ENCODE data around the gene DNAJA3.

Gene DNAJA3

DNA sequence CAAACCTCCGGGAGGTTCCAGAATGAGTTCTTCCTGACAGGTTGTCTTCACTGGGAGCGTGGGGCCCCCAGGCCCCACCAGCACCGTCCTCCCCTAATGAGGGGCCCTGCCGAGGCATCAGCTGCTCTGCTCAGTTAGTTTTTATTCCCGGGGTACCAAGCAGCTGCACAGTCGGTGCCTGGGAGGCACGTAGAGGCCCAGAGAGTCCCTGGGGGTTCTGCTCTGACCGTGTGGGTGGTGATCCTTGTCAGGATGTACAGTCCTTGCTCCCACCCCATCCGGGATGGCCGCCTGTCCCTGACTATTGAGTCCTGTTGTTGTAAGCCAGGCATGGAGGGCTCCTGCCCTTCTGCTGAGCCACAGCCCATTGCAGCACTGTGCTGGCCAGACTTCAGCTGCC, 30.3 kb downstream of the DNAJA3 start:
- DNase-seq (ENCODE audit: low read depth), result no peak
- TF ChIP-seq, protein P1, sequence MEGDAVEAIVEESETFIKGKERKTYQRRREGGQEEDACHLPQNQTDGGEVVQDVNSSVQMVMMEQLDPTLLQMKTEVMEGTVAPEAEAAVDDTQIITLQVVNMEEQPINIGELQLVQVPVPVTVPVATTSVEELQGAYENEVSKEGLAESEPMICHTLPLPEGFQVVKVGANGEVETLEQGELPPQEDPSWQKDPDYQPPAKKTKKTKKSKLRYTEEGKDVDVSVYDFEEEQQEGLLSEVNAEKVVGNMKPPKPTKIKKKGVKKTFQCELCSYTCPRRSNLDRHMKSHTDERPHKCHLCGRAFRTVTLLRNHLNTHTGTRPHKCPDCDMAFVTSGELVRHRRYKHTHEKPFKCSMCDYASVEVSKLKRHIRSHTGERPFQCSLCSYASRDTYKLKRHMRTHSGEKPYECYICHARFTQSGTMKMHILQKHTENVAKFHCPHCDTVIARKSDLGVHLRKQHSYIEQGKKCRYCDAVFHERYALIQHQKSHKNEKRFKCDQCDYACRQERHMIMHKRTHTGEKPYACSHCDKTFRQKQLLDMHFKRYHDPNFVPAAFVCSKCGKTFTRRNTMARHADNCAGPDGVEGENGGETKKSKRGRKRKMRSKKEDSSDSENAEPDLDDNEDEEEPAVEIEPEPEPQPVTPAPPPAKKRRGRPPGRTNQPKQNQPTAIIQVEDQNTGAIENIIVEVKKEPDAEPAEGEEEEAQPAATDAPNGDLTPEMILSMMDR (conservative IDR thresholded peaks at IDR 0.05; ENCODE audit: low read depth, low read length), result no peak
- H3K4me3 ChIP-seq (ENCODE audit: low read depth, low read length), result no peak overlapping the region

DNA sequence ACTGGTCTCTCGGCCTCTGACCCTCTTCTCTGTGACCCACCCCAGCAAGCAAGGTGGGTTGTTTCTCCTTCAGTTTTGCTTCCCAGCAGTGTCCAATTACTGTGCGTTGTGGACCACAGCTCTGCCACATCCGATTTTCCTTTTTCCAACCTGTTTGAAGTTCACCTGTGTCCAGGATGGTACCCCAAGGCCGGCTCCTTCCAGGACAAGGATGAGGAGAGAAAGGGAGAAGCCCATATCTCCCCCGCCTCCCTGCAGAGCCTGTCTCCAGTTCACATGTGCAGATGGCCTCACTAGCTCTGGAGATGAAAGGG, 35.2 kb downstream of the DNAJA3 start:
- TF ChIP-seq, protein P1 (conservative IDR thresholded peaks at IDR 0.05; ENCODE audit: low read depth, low read length), result no peak
- DNase-seq (ENCODE audit: low read depth), result no peak
- H3K4me3 ChIP-seq (ENCODE audit: low read depth, low read length), result no peak overlapping the region

GRCh38 chr16:4461250-4462085, 35.8 kb downstream of the DNAJA3 start:
- TF ChIP-seq, protein P1 (conservative IDR thresholded peaks at IDR 0.05; ENCODE audit: low read depth, low read length), result no peak
- DNase-seq (ENCODE audit: low read depth), result peak; percentile 21
- no peak overlapping the region for H3K4me3 ChIP-seq (ENCODE audit: low read depth, low read length)

DNA sequence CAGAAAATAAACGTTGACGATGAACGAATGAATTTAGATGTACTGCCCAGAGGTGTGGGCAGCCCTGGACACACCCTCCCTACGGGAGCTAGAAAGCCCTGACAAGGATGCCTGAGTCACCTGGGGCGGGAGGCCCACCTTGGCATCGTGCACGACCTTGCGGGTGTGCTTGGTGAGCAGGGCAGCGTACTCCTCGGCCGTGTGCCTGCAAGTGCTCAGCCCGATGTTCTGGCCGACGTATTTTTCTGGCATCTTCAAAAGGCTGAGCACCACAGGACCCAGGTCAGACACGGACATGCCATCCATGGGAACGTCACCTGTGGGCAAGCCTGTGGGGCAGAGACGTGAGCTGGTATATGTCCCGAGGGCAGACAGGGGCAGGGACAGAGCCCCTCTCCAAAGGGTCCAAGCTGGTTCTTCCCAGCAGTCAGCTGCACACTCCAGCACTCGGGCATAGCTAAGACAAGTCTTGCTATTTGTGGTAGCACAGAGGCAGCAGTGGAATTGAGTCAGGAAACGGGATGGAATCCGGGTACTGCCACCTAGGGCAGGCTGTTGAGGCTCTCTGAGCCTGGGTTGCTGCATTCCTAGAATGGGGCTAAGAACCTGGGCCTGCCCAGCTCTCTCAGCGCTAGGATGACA, 38.0 kb downstream of the DNAJA3 start:
- TF ChIP-seq, protein P1 (conservative IDR thresholded peaks at IDR 0.05; ENCODE audit: low read depth, low read length), result no peak
- no peak overlapping the region for H3K4me3 ChIP-seq (ENCODE audit: low read depth, low read length)

GRCh38 chr16:4465977-4466779, 40.5 kb downstream of the DNAJA3 start:
- no peak for DNase-seq (ENCODE audit: low read depth)
- no peak overlapping the region for H3K4me3 ChIP-seq (ENCODE audit: low read depth, low read length)
- TF ChIP-seq, protein P1 (conservative IDR thresholded peaks at IDR 0.05; ENCODE audit: low read depth, low read length), result no peak

More for the DNA sequence above, 38.0 kb downstream of the DNAJA3 start:
- no peak for DNase-seq (ENCODE audit: low read depth)

- TF ChIP-seq, protein P1 (conservative IDR thresholded peaks at IDR 0.05; ENCODE audit: low read depth, low read length), result no peak
- no peak overlapping the region for H3K4me3 ChIP-seq (ENCODE audit: low read depth, low read length)
- no peak for DNase-seq (ENCODE audit: low read depth)
These were observed 42.2 kb downstream of the DNAJA3 start for GRCh38 chr16:4467916-4468315.

Data from choroid plexus epithelial cell (primary cell).